GM19467 (cell line): ENCODE results near the gene ENTR1.

Experiments
- ATAC-seq: cut with Tn5 transposase; IDR thresholded peaks from one replicate; pipeline ENCODE4 v1.9.1; 2021; ENCODE audit warnings: mild to moderate bottlenecking, moderate library complexity; ENCODE audit not compliant: unreplicated experiment

The ENTR1 gene

GRCh38 chr9:136400038-136400834 is 10.2 kb downstream of the ENTR1 start, which contains the start of gene SNAPC4:
Gene SNAPC4, minus strand, starts transcription at chr9:136400170. Its CDS starts 1,742 bp downstream, at chr9:136398428.
- ATAC-seq = peak; percentile 74

- peak; percentile 21 for ATAC-seq
Measured at GRCh38 chr9:136399176-136400037, 11.0 kb downstream of the ENTR1 start.

- no peak for ATAC-seq
Measured at GRCh38 chr9:136398286-136398685, 12.1 kb downstream of the ENTR1 start.

- ATAC-seq = no peak
Measured at GRCh38 chr9:136397643-136398042, 12.8 kb downstream of the ENTR1 start.

GRCh38 chr9:136396219-136396515 is 14.2 kb downstream of the ENTR1 start:
- ATAC-seq = no peak

- ATAC-seq = no peak
Measured at GRCh38 chr9:136395345-136396218, 14.8 kb downstream of the ENTR1 start.

- ATAC-seq = no peak
Measured at GRCh38 chr9:136395020-136395340, 15.4 kb downstream of the ENTR1 start.

GRCh38 chr9:136394312-136395019 is 15.9 kb downstream of the ENTR1 start:
- ATAC-seq = no peak

- no peak for ATAC-seq
Measured at GRCh38 chr9:136393531-136393930, 16.9 kb downstream of the ENTR1 start.

GRCh38 chr9:136392538-136393449 is 17.6 kb downstream of the ENTR1 start:
- no peak for ATAC-seq

GRCh38 chr9:136391737-136392537 is 18.5 kb downstream of the ENTR1 start:
- no peak for ATAC-seq

GRCh38 chr9:136389396-136389795 is 21.0 kb downstream of the ENTR1 start:
- ATAC-seq = no peak

GRCh38 chr9:136387217-136387616 is 23.2 kb downstream of the ENTR1 start:
- no peak for ATAC-seq

- no peak for ATAC-seq
Measured at GRCh38 chr9:136386018-136386417, 24.4 kb downstream of the ENTR1 start.

GRCh38 chr9:136385015-136385414 is 25.4 kb downstream of the ENTR1 start:
- ATAC-seq = no peak

- ATAC-seq = no peak
Measured at GRCh38 chr9:136383436-136383835, 27.0 kb downstream of the ENTR1 start.

- ATAC-seq = no peak
Measured at GRCh38 chr9:136381966-136382513, 28.4 kb downstream of the ENTR1 start.

GRCh38 chr9:136381311-136381710 is 29.1 kb downstream of the ENTR1 start:
- no peak for ATAC-seq
